Vagina (tissue), 2 donors: Measurements from ENCODE around the gene PSMD14. TPM values are rescaled to one million over a fixed set of nuclear protein-coding genes. Genes with fewer than 3 reads are reported as not detected.

Source experiments
- DNase-seq, 2 donors: peaks; one replicate each; pipeline ENCODE4 v3.0.0-alpha.2; 2017; ENCODE audit errors: extremely low spot score in 2 of 2
- H3K27ac ChIP-seq: fragments of 200-600 bp; sonication (generic); one replicate; pipeline ENCODE4 v1.5.1; 2019
- H3K27me3 ChIP-seq: fragments of 200-600 bp; sonication (generic); one replicate; pipeline ENCODE4 v1.5.1; 2019
- H3K36me3 ChIP-seq, 2 donors: fragments of 200-600 bp; sonication (generic); one replicate each; pipeline ENCODE4 v1.5.1; 2017 to 2019
- H3K4me1 ChIP-seq: fragments of 200-600 bp; sonication (generic); one replicate; pipeline ENCODE4 v1.5.1; 2019
- H3K4me3 ChIP-seq, 2 donors: fragments of 200-600 bp; sonication (generic); 1 replicate in 1 of 2; 2 replicates in 1 of 2; pipeline ENCODE4 v1.5.1; 2016 to 2019
- H3K9me3 ChIP-seq: fragments of 200-600 bp; sonication (generic); one replicate; pipeline ENCODE4 v1.5.1; 2019
- POLR2A ChIP-seq, 2 donors: fragments of 450-650 bp; IDR thresholded peaks; one replicate each; pipeline ENCODE4 v1.6.1; 2017; ENCODE audit warnings: antibody characterized with exemption in 2 of 2, mild to moderate bottlenecking in 2 of 2, moderate library complexity in 2 of 2
- POLR2AphosphoS5 ChIP-seq, 2 donors: sonication (generic); formaldehyde crosslinking; IDR thresholded peaks; one replicate each; pipeline ENCODE4 v1.9.0; 2017; ENCODE audit warnings: antibody characterized with exemption in 2 of 2, mild to moderate bottlenecking in 2 of 2, low read depth in 1 of 2; ENCODE audit not compliant: insufficient read depth in 1 of 2
- intact Hi-C: fragments of 100-400 bp; cut with DNase I; formaldehyde crosslinking; loops from one replicate; pipeline ENCODE4 v1.15.1; 2023
- total RNA-seq: library from RNA; depleted of rRNA; stranded (reverse); fragments of >200 nt; gene quantifications from one replicate; pipeline ENCODE4 v1.2.3, GENCODE V29; 2016
- TF ChIP-seq, protein P1 (sequence below), 3 experiments: fragments of 450-650 bp in 2 of 3; fragments of 200-600 bp in 1 of 3; sonication (generic) in 1 of 3; IDR thresholded peaks; one replicate each; pipeline ENCODE4 v1.5.1; 2017 to 2019; ENCODE audit warnings: antibody characterized with exemption in 3 of 3, mild to moderate bottlenecking in 2 of 3, moderate library complexity in 2 of 3

Gene PSMD14
- total RNA-seq, 1 donor from 2014 or later, result 34.4 TPM

DNA sequence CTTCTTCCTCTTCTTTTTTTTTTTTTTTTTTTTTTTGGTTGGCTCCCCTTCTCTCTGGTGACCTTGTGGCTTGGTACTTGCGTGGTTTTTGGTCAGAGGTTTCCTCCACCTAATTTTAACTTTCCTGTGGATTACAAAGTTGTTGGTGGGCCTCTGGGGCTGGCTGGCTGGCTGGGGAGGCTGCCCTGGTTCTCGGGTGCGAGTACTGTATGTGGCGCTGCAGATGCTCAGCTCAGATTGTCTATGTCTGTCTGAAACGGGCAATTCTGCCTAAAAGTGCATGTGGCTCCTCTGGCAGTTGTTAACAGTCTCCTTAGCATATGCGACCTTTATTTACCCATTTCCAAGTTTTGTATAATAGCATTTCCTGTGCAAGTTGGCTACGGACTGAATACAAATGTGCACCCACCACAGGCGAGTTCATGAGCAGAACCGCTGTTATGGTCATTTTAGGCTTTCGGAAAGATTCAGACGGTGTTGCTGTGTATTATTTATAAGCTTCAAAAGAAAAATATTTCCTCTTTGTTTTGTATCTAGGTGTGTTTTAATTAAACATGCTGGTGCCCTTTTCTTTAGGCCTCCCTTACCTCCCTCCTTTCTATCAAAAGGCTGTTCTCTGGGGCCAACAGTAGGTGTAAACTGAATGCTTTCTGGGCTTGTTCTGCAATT is 112.3 kb downstream of the PSMD14 start:
- TF ChIP-seq, protein P1, sequence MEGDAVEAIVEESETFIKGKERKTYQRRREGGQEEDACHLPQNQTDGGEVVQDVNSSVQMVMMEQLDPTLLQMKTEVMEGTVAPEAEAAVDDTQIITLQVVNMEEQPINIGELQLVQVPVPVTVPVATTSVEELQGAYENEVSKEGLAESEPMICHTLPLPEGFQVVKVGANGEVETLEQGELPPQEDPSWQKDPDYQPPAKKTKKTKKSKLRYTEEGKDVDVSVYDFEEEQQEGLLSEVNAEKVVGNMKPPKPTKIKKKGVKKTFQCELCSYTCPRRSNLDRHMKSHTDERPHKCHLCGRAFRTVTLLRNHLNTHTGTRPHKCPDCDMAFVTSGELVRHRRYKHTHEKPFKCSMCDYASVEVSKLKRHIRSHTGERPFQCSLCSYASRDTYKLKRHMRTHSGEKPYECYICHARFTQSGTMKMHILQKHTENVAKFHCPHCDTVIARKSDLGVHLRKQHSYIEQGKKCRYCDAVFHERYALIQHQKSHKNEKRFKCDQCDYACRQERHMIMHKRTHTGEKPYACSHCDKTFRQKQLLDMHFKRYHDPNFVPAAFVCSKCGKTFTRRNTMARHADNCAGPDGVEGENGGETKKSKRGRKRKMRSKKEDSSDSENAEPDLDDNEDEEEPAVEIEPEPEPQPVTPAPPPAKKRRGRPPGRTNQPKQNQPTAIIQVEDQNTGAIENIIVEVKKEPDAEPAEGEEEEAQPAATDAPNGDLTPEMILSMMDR (IDR thresholded peaks at IDR 0.05), result no peak
- no peak for TF ChIP-seq POLR2AphosphoS5 (IDR thresholded peaks at IDR 0.05; ENCODE audit: insufficient read depth in 1 of 2, low read depth in 1 of 2)
- TF ChIP-seq POLR2A (IDR thresholded peaks at IDR 0.05), result no peak
- Histone ChIP-seq H3K27me3 (peaks cover 21% of the 10 kb centered on the region), H3K4me3 (no peak overlapping the region), H3K27ac (no peak overlapping the region), H3K9me3 (no peaks in the 10 kb centered on the region), H3K4me1 (peaks cover 35% of the 10 kb centered on the region), H3K36me3 (no peaks in the 10 kb centered on the region)
- no peak for DNase-seq
- intact Hi-C loops, result no loop called here

DNA sequence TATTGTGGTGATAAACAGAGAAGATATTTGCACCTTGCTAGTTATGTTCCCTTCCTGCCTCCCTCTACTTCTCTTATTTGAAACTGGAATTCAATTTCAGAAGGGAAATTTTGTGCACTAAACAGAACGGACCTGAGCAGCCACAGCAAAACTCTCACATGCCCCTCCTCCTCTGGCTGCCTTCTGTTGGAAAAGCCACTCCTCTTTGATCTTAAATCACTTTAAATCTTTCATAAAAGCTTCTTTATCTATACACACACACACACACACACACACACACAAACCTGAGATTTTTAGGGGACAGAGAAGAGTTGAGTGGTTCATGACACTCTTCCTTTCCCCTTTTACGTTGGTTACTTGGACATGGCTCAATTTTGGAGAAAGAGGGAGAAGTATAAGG is 113.5 kb downstream of the PSMD14 start:
- no peaks in the 10 kb centered on the region for H3K36me3 ChIP-seq
- H3K4me3 ChIP-seq, result no peak overlapping the region
- intact Hi-C loops, result no loop called here
- peaks cover 25% of the 10 kb centered on the region for H3K27me3 ChIP-seq
- DNase-seq, result no peak
- TF ChIP-seq, protein P1 (IDR thresholded peaks at IDR 0.05), result no peak
- no peak for TF ChIP-seq POLR2AphosphoS5 (IDR thresholded peaks at IDR 0.05; ENCODE audit: insufficient read depth in 1 of 2, low read depth in 1 of 2)
- H3K27ac ChIP-seq, result no peak overlapping the region
- H3K9me3 ChIP-seq, result no peaks in the 10 kb centered on the region
- H3K4me1 ChIP-seq, result peaks cover 25% of the 10 kb centered on the region

DNA sequence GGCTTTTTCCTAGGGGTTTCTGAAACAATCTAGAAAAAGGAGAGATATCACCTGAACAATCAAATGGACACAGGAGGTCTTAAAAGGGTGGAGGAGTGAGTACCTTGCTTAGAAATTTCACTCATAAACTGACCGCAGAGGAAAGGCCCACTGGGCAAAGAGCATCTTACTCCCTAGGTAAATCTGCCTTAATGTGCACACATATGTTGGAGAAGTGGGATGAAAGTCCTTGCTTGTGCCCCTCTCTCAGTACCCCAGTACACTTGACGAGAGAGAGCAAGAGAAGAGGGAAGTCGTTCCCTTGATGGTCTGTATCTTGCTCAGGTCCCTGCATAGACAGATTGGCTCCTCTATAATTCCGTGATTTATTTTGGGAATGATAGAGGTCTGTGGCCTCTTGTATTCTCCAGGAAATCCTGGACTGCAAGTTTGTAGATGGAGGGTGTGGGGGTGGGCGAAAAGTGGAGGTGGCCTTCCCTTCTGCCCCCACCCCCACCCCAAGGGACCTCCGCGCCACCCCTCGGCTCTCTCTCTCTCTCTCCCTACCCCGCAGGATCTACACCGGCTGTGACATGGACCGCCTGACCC is 114.7 kb downstream of the PSMD14 start:
- peak overlapping the region; percentile 23 to 41 for H3K4me3 ChIP-seq
- no peaks in the 10 kb centered on the region for H3K36me3 ChIP-seq
- peaks cover 34% of the 10 kb centered on the region for H3K27me3 ChIP-seq
- no peak for DNase-seq
- TF ChIP-seq POLR2AphosphoS5 (IDR thresholded peaks at IDR 0.05; ENCODE audit: insufficient read depth in 1 of 2, low read depth in 1 of 2), result no peak
- TF ChIP-seq, protein P1 (IDR thresholded peaks at IDR 0.05), result no peak
- no peak for TF ChIP-seq POLR2A (IDR thresholded peaks at IDR 0.05)
- peaks cover 23% of the 10 kb centered on the region for H3K4me1 ChIP-seq
- intact Hi-C loops, result no loop called here
- H3K9me3 ChIP-seq, result no peaks in the 10 kb centered on the region
- no peak overlapping the region for H3K27ac ChIP-seq

DNA sequence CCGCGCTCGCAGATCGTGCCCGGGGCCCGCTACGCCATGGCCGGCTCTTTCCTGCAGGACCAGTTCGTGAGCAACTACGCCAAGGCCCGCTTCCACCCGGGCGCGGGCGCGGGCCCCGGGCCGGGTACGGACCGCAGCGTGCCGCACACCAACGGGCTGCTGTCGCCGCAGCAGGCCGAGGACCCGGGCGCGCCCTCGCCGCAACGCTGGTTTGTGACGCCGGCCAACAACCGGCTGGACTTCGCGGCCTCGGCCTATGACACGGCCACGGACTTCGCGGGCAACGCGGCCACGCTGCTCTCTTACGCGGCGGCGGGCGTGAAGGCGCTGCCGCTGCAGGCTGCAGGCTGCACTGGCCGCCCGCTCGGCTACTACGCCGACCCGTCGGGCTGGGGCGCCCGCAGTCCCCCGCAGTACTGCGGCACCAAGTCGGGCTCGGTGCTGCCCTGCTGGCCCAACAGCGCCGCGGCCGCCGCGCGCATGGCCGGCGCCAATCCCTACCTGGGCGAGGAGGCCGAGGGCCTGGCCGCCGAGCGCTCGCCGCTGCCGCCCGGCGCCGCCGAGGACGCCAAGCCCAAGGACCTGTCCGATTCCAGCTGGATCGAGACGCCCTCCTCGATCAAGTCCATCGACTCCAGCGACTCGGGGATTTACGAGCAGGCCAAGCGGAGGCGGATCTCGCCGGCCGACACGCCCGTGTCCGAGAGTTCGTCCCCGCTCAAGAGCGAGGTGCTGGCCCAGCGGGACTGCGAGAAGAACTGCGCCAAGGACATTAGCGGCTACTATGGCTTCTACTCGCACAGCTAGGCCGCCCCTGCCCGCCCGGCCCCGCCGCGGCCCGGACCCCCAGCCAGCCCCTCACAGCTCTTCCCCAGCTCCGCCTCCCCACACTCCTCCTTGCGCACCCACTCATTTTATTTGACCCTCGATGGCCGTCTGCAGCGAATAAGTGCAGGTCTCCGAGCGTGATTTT is 115.5 kb downstream of the PSMD14 start:
- Histone ChIP-seq H3K27ac (no peak overlapping the region), H3K9me3 (no peaks in the 10 kb centered on the region), H3K27me3 (peaks cover 36% of the 10 kb centered on the region), H3K4me3 (peak overlapping the region; percentile 23 to 41), H3K4me1 (peaks cover 20% of the 10 kb centered on the region), H3K36me3 (no peaks in the 10 kb centered on the region)
- TF ChIP-seq, protein P1 (IDR thresholded peaks at IDR 0.05), result no peak
- TF ChIP-seq POLR2A (IDR thresholded peaks at IDR 0.05) (no peak), POLR2AphosphoS5 (IDR thresholded peaks at IDR 0.05; ENCODE audit: insufficient read depth in 1 of 2, low read depth in 1 of 2) (no peak)
- no peak for DNase-seq
- intact Hi-C loops, result no loop called here
